H1 (cell line): Measurements from ENCODE around the gene C5AR1. TPM values are rescaled to one million over a fixed set of nuclear protein-coding genes. Genes with fewer than 3 reads are reported as not detected.

Experiments used
- CTCF ChIA-PET: fragments of 300-600 bp; sonication (Branson Sonifier 250); formaldehyde crosslinking; loops from one replicate; lab custom pipeline; 2021; ENCODE audit not compliant: partially characterized antibody; lab: Charles Lee
- POLR2A ChIA-PET: fragments of 300-600 bp; sonication (Branson Sonifier 250); formaldehyde crosslinking; loops from one replicate; lab custom pipeline; 2021; ENCODE audit warnings: inconsistent platforms; ENCODE audit not compliant: partially characterized antibody; lab: Charles Lee
- DNase-seq, 2 experiments: peaks; one replicate each; pipeline versions ENCODE4 v3.0.0 to v3.0.0-alpha.2; 2010 to 2022; ENCODE audit warnings: low spot score in 2 of 2, low read depth in 1 of 2, mixed read lengths in 1 of 2
- FAIRE-seq: peaks from 2 replicates; lab custom pipeline; 2011; peaks lifted over from hg19 to GRCh38; lab: Jason Lieb, UNC
- H2AFZ ChIP-seq: 2 replicates; pipeline ENCODE4 v1.8.1; 2012; ENCODE audit warnings: low read length, inconsistent platforms
- H2AK5ac ChIP-seq: 2 replicates; pipeline ENCODE4 v1.6.1; 2013; ENCODE audit warnings: low read depth, low read length
- H2BK120ac ChIP-seq: replicated peaks from 2 replicates; pipeline ENCODE3; 2013; ENCODE audit warnings: low read depth, low read length, inconsistent platforms
- H2BK12ac ChIP-seq: 2 replicates; pipeline ENCODE4 v1.6.1; 2013; ENCODE audit warnings: low read depth, low read length
- H2BK15ac ChIP-seq: 2 replicates; pipeline ENCODE4 v1.6.1; 2013; ENCODE audit warnings: low read length
- H2BK20ac ChIP-seq: 2 replicates; pipeline ENCODE4 v1.6.1; 2013; ENCODE audit warnings: low read length
- H2BK5ac ChIP-seq: 2 replicates; pipeline ENCODE4 v1.6.1; 2013; ENCODE audit warnings: low read depth, low read length
- H3K14ac ChIP-seq: 2 replicates; pipeline ENCODE4 v1.6.1; 2013; ENCODE audit warnings: inconsistent platforms; ENCODE audit not compliant: insufficient read length
- H3K18ac ChIP-seq: 2 replicates; pipeline ENCODE4 v1.6.1; 2013; ENCODE audit warnings: low read length; ENCODE audit errors: extremely low read depth
- H3K23ac ChIP-seq: 2 replicates; pipeline ENCODE4 v1.6.1; 2013; ENCODE audit warnings: inconsistent platforms; ENCODE audit not compliant: insufficient read length
- H3K23me2 ChIP-seq: 2 replicates; pipeline ENCODE4 v1.6.1; 2013; ENCODE audit warnings: low read depth, low read length
- H3K27ac ChIP-seq: 2 replicates; pipeline ENCODE4 v1.6.1; 2011; ENCODE audit warnings: low read depth, low read length, inconsistent platforms
- H3K27me3 ChIP-seq, 4 experiments: replicated peaks in 1 of 4; 1 replicate in 1 of 4; 2 replicates in 3 of 4; pipeline versions ENCODE4 v1.6.1 to v1.8.1; 2011 to 2013; ENCODE audit warnings: low read length in 3 of 4, mild to moderate bottlenecking in 3 of 4, inconsistent platforms in 2 of 4, mixed read lengths in 2 of 4, moderate library complexity in 1 of 4; ENCODE audit not compliant: control insufficient read depth in 3 of 4, insufficient read depth in 3 of 4; ENCODE audit errors: extremely low read depth in 1 of 4
- H3K36me3 ChIP-seq, 4 experiments: 2 replicates each; pipeline versions ENCODE4 v1.6.1 to v1.8.1; 2011 to 2013; ENCODE audit warnings: mild to moderate bottlenecking in 4 of 4, low read length in 3 of 4, moderate library complexity in 2 of 4, control low read depth in 1 of 4, inconsistent platforms in 1 of 4; ENCODE audit not compliant: insufficient read depth in 4 of 4, control insufficient read depth in 2 of 4
- H3K4ac ChIP-seq: replicated peaks from 2 replicates; pipeline ENCODE3; 2013; ENCODE audit warnings: low read length, low read depth, mixed read lengths, inconsistent platforms; ENCODE audit not compliant: insufficient read length
- H3K4me1 ChIP-seq, 4 experiments: replicated peaks in 1 of 4; 1 replicate in 1 of 4; 2 replicates in 3 of 4; pipeline versions ENCODE4 v1.6.1 to v1.8.1; 2011 to 2013; ENCODE audit warnings: low read length in 3 of 4, inconsistent platforms in 2 of 4, mixed read lengths in 1 of 4; ENCODE audit not compliant: insufficient read depth in 4 of 4, control insufficient read depth in 3 of 4
- H3K4me2 ChIP-seq, 2 experiments: 2 replicates each; pipeline versions ENCODE4 v1.6.1 to v1.8.1; 2011 to 2013; ENCODE audit warnings: low read depth in 2 of 2, low read length in 2 of 2, control low read depth in 1 of 2, inconsistent platforms in 1 of 2, mild to moderate bottlenecking in 1 of 2; ENCODE audit not compliant: insufficient read depth in 1 of 2
- H3K4me3 ChIP-seq, 4 experiments: fragments of 200-600, 300-600 bp in 1 of 4; sonication (generic), shearing (Covaris generic), sonication (Bioruptor Twin) in 1 of 4; 2 replicates each; pipeline versions ENCODE4 v1.5.1 to v1.8.1; 2011 to 2016; ENCODE audit warnings: low read length in 4 of 4, low read depth in 3 of 4, control low read depth in 2 of 4, inconsistent platforms in 2 of 4, mild to moderate bottlenecking in 2 of 4, mixed read lengths in 1 of 4, moderate library complexity in 1 of 4; ENCODE audit not compliant: insufficient read depth in 2 of 4; ENCODE audit errors: extremely low read depth in 1 of 4
- H3K56ac ChIP-seq: replicated peaks from 2 replicates; pipeline ENCODE3; 2013; ENCODE audit warnings: low read depth, mild to moderate bottlenecking, mixed read lengths, low read length, inconsistent platforms; ENCODE audit not compliant: insufficient read length
- H3K79me1 ChIP-seq: 2 replicates; pipeline ENCODE4 v1.6.1; 2013; ENCODE audit warnings: low read depth, low read length, control low read depth
- H3K79me2 ChIP-seq, 2 experiments: 2 replicates each; pipeline versions ENCODE4 v1.6.1 to v1.8.1; 2012 to 2013; ENCODE audit warnings: low read length in 2 of 2, mild to moderate bottlenecking in 2 of 2, inconsistent platforms in 1 of 2; ENCODE audit not compliant: insufficient read depth in 2 of 2, control insufficient read depth in 1 of 2
- H3K9ac ChIP-seq, 4 experiments: replicated peaks in 1 of 4; 1 replicate in 1 of 4; 2 replicates in 3 of 4; pipeline versions ENCODE4 v1.6.1 to v1.8.1; 2011 to 2013; ENCODE audit warnings: low read depth in 3 of 4, low read length in 3 of 4, control low read depth in 2 of 4, mild to moderate bottlenecking in 2 of 4, moderate library complexity in 2 of 4, inconsistent platforms in 1 of 4; ENCODE audit errors: extremely low read depth in 1 of 4
- H3K9me3 ChIP-seq, 2 experiments: 2 replicates each; pipeline versions ENCODE4 v1.6.1 to v1.8.1; 2012 to 2013; ENCODE audit warnings: mild to moderate bottlenecking in 2 of 2, moderate library complexity in 2 of 2, control low read depth in 1 of 2, inconsistent platforms in 1 of 2, low read depth in 1 of 2, low read length in 1 of 2, mixed read lengths in 1 of 2; ENCODE audit not compliant: insufficient read depth in 2 of 2
- H4K20me1 ChIP-seq, 2 experiments: replicated peaks in 1 of 2; 2 replicates each; pipeline versions ENCODE3 to v1.8.1; 2011 to 2013; ENCODE audit warnings: inconsistent platforms in 2 of 2, low read length in 2 of 2, mild to moderate bottlenecking in 1 of 2; ENCODE audit not compliant: insufficient read depth in 2 of 2, control insufficient read depth in 1 of 2
- H4K5ac ChIP-seq: 2 replicates; pipeline ENCODE4 v1.6.1; 2013; ENCODE audit warnings: low read length, low read depth, mixed read lengths, inconsistent platforms; ENCODE audit not compliant: insufficient read length
- H4K8ac ChIP-seq: 2 replicates; pipeline ENCODE4 v1.8.0; 2013; ENCODE audit warnings: mild to moderate bottlenecking, moderate library complexity, low read length, inconsistent platforms; ENCODE audit not compliant: insufficient read depth; ENCODE audit errors: extremely low read depth
- H4K91ac ChIP-seq: replicated peaks from 2 replicates; pipeline ENCODE3; 2013; ENCODE audit warnings: low read length, mixed read lengths, inconsistent platforms; ENCODE audit not compliant: insufficient read length
- CBX8 ChIP-seq: fragments of 300-800, 300-1000 bp; sonication (generic); IDR thresholded peaks from 2 replicates; pipeline ENCODE4 v1.7.1; 2016; ENCODE audit warnings: low read depth, low read length, borderline replicate concordance
- KDM1A ChIP-seq: fragments of 200-600, 300-600 bp; sonication (generic); IDR thresholded peaks from 2 replicates; pipeline ENCODE4 v1.7.1; 2016; ENCODE audit warnings: mild to moderate bottlenecking, low read length, borderline replicate concordance
- WGBS, 2 experiments: shearing (Covaris generic) in 1 of 2; methylation state at CpG; one replicate each; pipeline versions ENCODE4 v1.1.6 to v1.1.7; 2013 to 2015; ENCODE audit warnings: low lambda C conversion rate in 2 of 2, mixed read lengths in 2 of 2, inconsistent platforms in 1 of 2, low coverage in 1 of 2, missing lambda C conversion rate in 1 of 2; ENCODE audit not compliant: insufficient replicate concordance in 2 of 2, insufficient coverage in 1 of 2, insufficient read length in 1 of 2; ENCODE audit errors: extremely low coverage in 1 of 2, missing lambda C conversion rate in 1 of 2; 5-methylcytosine and 5-hydroxymethylcytosine counted together
- polyA plus RNA-seq, 7 experiments: library from polyadenylated mRNA; depleted of rRNA in 3 of 7; stranded (reverse) in 5 of 7; unstranded in 2 of 7; fragments of >200 nt in 5 of 7; fragments of 200-250 nt in 2 of 7; gene quantifications; 1 replicate in 5 of 7; 2 replicates in 1 of 7; 4 replicates in 1 of 7; pipeline versions ENCODE4 v1.2.1 to v1.2.3, GENCODE V29; 2011 to 2013; ENCODE audit warnings: missing spikeins in 2 of 7, mixed read lengths in 2 of 7
- total RNA-seq: library from RNA; stranded (reverse); fragmentation: NEBNext Ultra II Directional; extraction: Animal tissue kit (Norgen Biotek cat#: 25700); gene quantifications from 2 replicates; pipeline ENCODE4 v1.2.1, GENCODE V29; 2021

Gene C5AR1
- total and polyA plus RNA-seq, 2 of the 8 experiments (the other 6 are each of a cell fraction or from before 2014, with no cell fraction given): 0.20 TPM; not detected in 1

- H3K4me1 ChIP-seq: peaks cover 0 to 2% (median 0%) of the 10 kb centered on the region in 4 experiments; a peak in 2 of 7 replicates
These were observed 3.4 kb upstream of the C5AR1 start for GRCh38 chr19:47306303-47306702.

More at GRCh38 chr19:47306303-47306702, 3.4 kb upstream of the C5AR1 start:
- H4K91ac ChIP-seq: no peak overlapping the region
- no peak overlapping the region for H3K4me3 ChIP-seq
- H3K4me2 ChIP-seq: no peak overlapping the region
- no peak overlapping the region for H2AK5ac ChIP-seq
- TF ChIP-seq KDM1A (0 out of 2 replicates have a peak, but pooled peaks have one; percentile 31), CBX8 (no peak)
- no peak overlapping the region for H2BK120ac ChIP-seq
- H3K56ac ChIP-seq: no peak overlapping the region
- H3K27me3 ChIP-seq: no peaks in the 10 kb centered on the region
- FAIRE-seq: no peak
- no peak overlapping the region; the same call in 1 of the 2 replicates for H4K8ac ChIP-seq
- no peak for DNase-seq
- no peak overlapping the region for H2BK20ac ChIP-seq
- H2AFZ ChIP-seq: no peak overlapping the region
- H2BK15ac ChIP-seq: no peak overlapping the region
- no peak overlapping the region for H2BK5ac ChIP-seq
- no peak overlapping the region for H3K23ac ChIP-seq
- no peak overlapping the region for H4K5ac ChIP-seq
- no peak overlapping the region for H3K18ac ChIP-seq
- no peak overlapping the region for H3K27ac ChIP-seq
- POLR2A ChIA-PET: interaction anchor here (0.6 kb wide), 1 partner anchor 492 kb away, joined by 3 read pairs; no protein-coding TSS in a partner anchor
- no peak overlapping the region for H3K14ac ChIP-seq
- no peaks in the 10 kb centered on the region for H3K79me1 ChIP-seq
- H3K9me3 ChIP-seq: no peaks in the 10 kb centered on the region
- 89% methylated on average over 3 of the region's 3 CpGs; no CpG with 5 or more reads in 1 of the 2 experiments for whole genome bisulfite sequencing, 2 experiments
- H2BK12ac ChIP-seq: no peak overlapping the region
- H3K23me2 ChIP-seq: no peaks in the 10 kb centered on the region
- no peaks in the 10 kb centered on the region for H4K20me1 ChIP-seq
- no peak overlapping the region for H3K4ac ChIP-seq
- no peaks in the 10 kb centered on the region for H3K36me3 ChIP-seq
- CTCF ChIA-PET: interaction anchor here (0.6 to 3.7 kb wide), 8 partner anchors 12 to 151 kb away, joined by 3 to 32 read pairs (median 6); no protein-coding TSS in a partner anchor
- no peaks in the 10 kb centered on the region for H3K79me2 ChIP-seq
- no peak overlapping the region for H3K9ac ChIP-seq
